Epithelial cell of esophagus (primary cell): ENCODE measurements around the gene CAPZA2.

ENCODE experiments used
- DNase-seq: peaks from one replicate; pipeline ENCODE4 v3.0.0; 2010; ENCODE audit warnings: low read depth
- H3K4me3 ChIP-seq: 2 replicates; pipeline ENCODE4 v1.5.1; 2011; ENCODE audit warnings: mild to moderate bottlenecking, low read length, control low read depth
- CTCF ChIP-seq: IDR thresholded peaks from 2 replicates; pipeline ENCODE4 v1.5.1; 2011; ENCODE audit warnings: low read depth, mild to moderate bottlenecking, low read length, control low read depth, inconsistent platforms; ENCODE audit not compliant: insufficient read depth; ENCODE audit errors: missing control alignments

The CAPZA2 gene

GRCh38 chr7:116888895-116889294 lies 26.5 kb downstream of the CAPZA2 start:
- TF ChIP-seq CTCF, result no peak
- no peak overlapping the region for H3K4me3 ChIP-seq
- DNase-seq, result no peak

- DNase-seq, result no peak
- no peak for TF ChIP-seq CTCF
- no peak overlapping the region for H3K4me3 ChIP-seq
Observed at GRCh38 chr7:116895849-116896248, 33.5 kb downstream of the CAPZA2 start.

GRCh38 chr7:116897661-116898060 lies 35.3 kb downstream of the CAPZA2 start:
- no peak overlapping the region for H3K4me3 ChIP-seq
- no peak for TF ChIP-seq CTCF
- DNase-seq, result no peak

- H3K4me3 ChIP-seq, result no peak overlapping the region
- no peak for TF ChIP-seq CTCF
- DNase-seq, result peak; percentile 30
Observed at GRCh38 chr7:116899308-116899707, 36.9 kb downstream of the CAPZA2 start.

DNA sequence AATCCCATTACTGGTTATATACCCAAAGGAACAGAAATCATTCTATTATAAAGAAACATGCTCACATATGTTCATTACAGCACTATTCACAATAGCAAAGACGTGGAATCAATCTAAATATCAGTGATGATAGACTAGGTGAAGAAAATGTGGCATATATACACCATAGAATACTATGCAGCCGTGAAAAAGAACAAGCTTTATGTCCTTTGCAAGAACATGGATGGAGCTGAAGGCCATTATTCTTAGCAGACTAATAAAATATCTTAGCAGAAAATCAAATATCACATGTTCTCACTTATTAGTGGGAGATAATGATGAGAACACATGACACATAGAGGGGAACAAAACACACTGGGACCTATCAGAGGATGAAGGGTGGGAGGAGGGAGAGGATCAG lies 38.8 kb downstream of the CAPZA2 start:
- TF ChIP-seq CTCF, result no peak
- no peak overlapping the region for H3K4me3 ChIP-seq
- DNase-seq, result no peak

- TF ChIP-seq CTCF, result no peak
- H3K4me3 ChIP-seq, result no peak overlapping the region
- no peak for DNase-seq
Observed at GRCh38 chr7:116902867-116903266, 40.5 kb downstream of the CAPZA2 start.

DNA sequence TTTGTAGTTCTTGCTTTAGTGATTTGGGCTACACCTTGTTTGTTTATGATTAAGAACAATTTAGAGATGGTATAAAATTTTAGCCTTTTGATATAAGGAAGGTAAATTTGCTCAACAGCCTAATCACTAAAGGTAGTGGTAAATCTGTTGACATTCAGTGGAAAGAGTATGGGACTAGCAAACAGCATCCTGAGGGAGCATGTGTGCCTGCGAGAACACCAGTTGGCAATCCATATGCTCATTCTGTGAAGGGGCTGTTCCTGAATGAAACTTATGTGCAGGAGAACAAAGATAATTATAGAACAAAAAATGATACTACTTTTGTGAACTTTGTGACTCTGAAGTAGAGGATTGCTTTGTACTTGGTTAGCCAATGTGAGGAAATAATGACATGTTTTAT lies 44.0 kb downstream of the CAPZA2 start:
- no peak for TF ChIP-seq CTCF
- no peak overlapping the region for H3K4me3 ChIP-seq
- DNase-seq, result no peak
